PC-9 (cell line): ENCODE results near the gene OTUD7B. TPM values are rescaled to one million over a fixed set of nuclear protein-coding genes. Genes with fewer than 3 reads are reported as not detected.

ENCODE experiments used
- BruUV-seq: library from RNA; stranded (reverse); fragments of 400-500 nt; replicated peaks from 2 replicates; lab custom pipeline; 2021; lab: Mats Ljungman, UMichigan
- CTCF ChIA-PET: fragments of 300-600 bp; sonication (Branson Sonifier 250); formaldehyde crosslinking; loops from one replicate; lab custom pipeline; 2022; ENCODE audit warnings: antibody characterized with exemption; lab: Charles Lee
- POLR2A ChIA-PET: fragments of 300-600 bp; sonication (Branson Sonifier 250); formaldehyde crosslinking; loops from one replicate; lab custom pipeline; 2022; ENCODE audit warnings: antibody characterized with exemption; ENCODE audit not compliant: unreplicated experiment; lab: Charles Lee
- DNase-seq, 2 experiments: peaks; one replicate each; pipeline versions ENCODE4 v3.0.0 to v3.0.0-alpha.2; 2015 to 2022; ENCODE audit warnings: mixed read lengths in 1 of 2
- H2AFZ ChIP-seq: fragments of 200-600 bp; sonication (generic); 2 replicates; pipeline ENCODE4 v1.8.1; 2017; ENCODE audit warnings: antibody characterized with exemption
- H3F3A ChIP-seq: fragments of 200-600 bp; sonication (generic); 2 replicates; pipeline ENCODE4 v1.8.1; 2017; ENCODE audit warnings: antibody characterized with exemption, mild to moderate bottlenecking, low read depth; ENCODE audit not compliant: insufficient read depth
- H3K27ac ChIP-seq: fragments of 200-600 bp; sonication (generic); 2 replicates; pipeline ENCODE4 v1.6.1; 2016; ENCODE audit warnings: mixed run types
- H3K27me3 ChIP-seq: fragments of 200-600 bp; sonication (generic); 2 replicates; pipeline ENCODE4 v1.6.1; 2016; ENCODE audit warnings: low read depth, mixed run types; ENCODE audit not compliant: insufficient read depth
- H3K36me3 ChIP-seq: fragments of 200-600 bp; sonication (generic); 2 replicates; pipeline ENCODE4 v1.6.1; 2016; ENCODE audit warnings: low read depth, mixed run types
- H3K4me1 ChIP-seq: fragments of 200-600 bp; sonication (generic); replicated peaks from 2 replicates; pipeline ENCODE4 v1.6.1; 2016; ENCODE audit warnings: mixed run types; ENCODE audit not compliant: insufficient read depth
- H3K4me2 ChIP-seq: fragments of 200-600 bp; sonication (generic); 2 replicates; pipeline ENCODE4 v1.6.1; 2017; ENCODE audit warnings: mixed run types
- H3K4me3 ChIP-seq: fragments of 200-600 bp; sonication (generic); 2 replicates; pipeline ENCODE4 v1.6.1; 2016; ENCODE audit warnings: mixed run types
- H3K79me2 ChIP-seq: fragments of 200-600 bp; sonication (generic); 2 replicates; pipeline ENCODE4 v1.6.1; 2017; ENCODE audit warnings: low read depth, mixed run types
- H3K9me2 ChIP-seq: fragments of 200-600 bp; sonication (generic); 2 replicates; pipeline ENCODE4 v1.8.1; 2017; ENCODE audit warnings: mild to moderate bottlenecking; ENCODE audit not compliant: insufficient read depth
- H3K9me3 ChIP-seq: fragments of 200-600 bp; sonication (generic); 2 replicates; pipeline ENCODE4 v1.8.1; 2016; ENCODE audit warnings: low read depth; ENCODE audit not compliant: insufficient read depth
- H4K20me1 ChIP-seq: fragments of 200-600 bp; sonication (generic); 2 replicates; pipeline ENCODE4 v1.8.1; 2017; ENCODE audit not compliant: insufficient read depth
- CTCF ChIP-seq: fragments of 200-600 bp; sonication (generic); conservative IDR thresholded peaks from 2 replicates; pipeline ENCODE4 v1.6.1; 2017; ENCODE audit warnings: mixed run types, antibody characterized with exemption, mild to moderate bottlenecking, moderate library complexity
- EZH2 ChIP-seq: fragments of 200-600 bp; sonication (generic); IDR thresholded peaks from 2 replicates; pipeline ENCODE4 v1.8.0; 2017; ENCODE audit warnings: antibody characterized with exemption, low read depth
- intact Hi-C: fragments of 100-400 bp; cut with micrococcal nuclease; formaldehyde crosslinking; loops from one replicate; pipeline ENCODE4 v1.10.0; 2022; ENCODE audit not compliant: unreplicated experiment
- total RNA-seq: library from RNA; stranded (reverse); gene quantifications from 2 replicates; pipeline ENCODE4 v1.2.3, GENCODE V29; 2021

The OTUD7B gene
- total RNA-seq, 1 experiment from 2014 or later, result 30.2 TPM

GRCh38 chr1:149931212-149931790 lies 79.2 kb downstream of the OTUD7B start:
- no peak for DNase-seq
- no peak overlapping the region for H2AFZ ChIP-seq

GRCh38 chr1:149929856-149930255 lies 80.7 kb downstream of the OTUD7B start:
- H3K4me1 ChIP-seq, result peaks cover 29% of the 10 kb centered on the region
- H3K4me2 ChIP-seq, result no peak overlapping the region
- H3K4me3 ChIP-seq, result no peak overlapping the region
- TF ChIP-seq EZH2, result no peak
- no peak for TF ChIP-seq CTCF
- intact Hi-C loops, result no loop called here
- no peaks in the 10 kb centered on the region for H3K27me3 ChIP-seq
- H4K20me1 ChIP-seq, result peaks cover 7% of the 10 kb centered on the region
- DNase-seq, result no peak
- no peaks in the 10 kb centered on the region for H3K9me2 ChIP-seq
- H3K27ac ChIP-seq, result no peak overlapping the region
- no peaks in the 10 kb centered on the region for H3K9me3 ChIP-seq
- peaks cover 4% of the 10 kb centered on the region; the same call in 1 of the 2 replicates for H3F3A ChIP-seq
- no peak overlapping the region for H2AFZ ChIP-seq
- no TSS peak for BruUV-seq
- H3K79me2 ChIP-seq, result peaks cover 27% of the 10 kb centered on the region
- H3K36me3 ChIP-seq, result peaks cover 24% of the 10 kb centered on the region
- POLR2A ChIA-PET, result no interaction called here
- CTCF ChIA-PET, result no interaction called here

More at GRCh38 chr1:149931212-149931790, 79.2 kb downstream of the OTUD7B start:
- Histone ChIP-seq H3K79me2 (peaks cover 12% of the 10 kb centered on the region), H3K9me2 (no peaks in the 10 kb centered on the region), H3K4me1 (peaks cover 29% of the 10 kb centered on the region), H3K4me3 (no peak overlapping the region), H3K4me2 (peak overlapping the region; percentile 10; the same call in 1 of the 2 replicates), H4K20me1 (peaks cover under 1% of the 10 kb centered on the region; the same call in 1 of the 2 replicates), H3K36me3 (peaks cover 11% of the 10 kb centered on the region), H3F3A (peaks cover 4% of the 10 kb centered on the region; the same call in 1 of the 2 replicates), H3K27me3 (no peaks in the 10 kb centered on the region), H3K27ac (peak overlapping the region; percentile 42; the same call in 1 of the 2 replicates), H3K9me3 (no peaks in the 10 kb centered on the region)
- ChIA-PET CTCF (no interaction called here), POLR2A (no interaction called here)
- intact Hi-C loops, result no loop called here
- no TSS peak for BruUV-seq
- TF ChIP-seq CTCF (no peak), EZH2 (no peak)

DNA sequence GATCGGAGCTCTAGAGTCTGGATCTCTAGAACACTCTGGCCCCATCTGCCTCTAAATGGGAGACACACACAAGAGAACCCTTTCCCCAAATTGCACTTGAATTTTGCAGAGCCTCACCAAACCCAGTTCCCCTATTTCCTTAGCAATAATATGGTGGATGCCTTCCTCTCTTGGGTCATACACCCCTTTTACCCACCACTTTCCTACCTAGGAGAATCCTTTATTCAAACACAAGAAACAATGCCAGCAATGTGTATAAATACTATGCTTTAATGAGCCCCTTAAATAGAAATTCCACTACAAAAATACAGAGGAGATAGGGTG lies 82.2 kb downstream of the OTUD7B start:
- Histone ChIP-seq H3K27me3 (no peaks in the 10 kb centered on the region), H2AFZ (peak overlapping the region; percentile 78; the same call in 1 of the 2 replicates), H3K4me3 (peak overlapping the region; percentile 69), H3K9me3 (no peaks in the 10 kb centered on the region), H3F3A (peaks cover 17% of the 10 kb centered on the region), H3K4me1 (peaks cover 29% of the 10 kb centered on the region), H3K79me2 (peaks cover 32% of the 10 kb centered on the region), H3K27ac (peak overlapping the region; percentile 85), H3K4me2 (peak overlapping the region; percentile 88), H3K36me3 (peaks cover 36% of the 10 kb centered on the region), H4K20me1 (peaks cover 7% of the 10 kb centered on the region), H3K9me2 (no peaks in the 10 kb centered on the region)
- BruUV-seq, result no TSS peak
- CTCF ChIA-PET, result no interaction called here
- intact Hi-C loops, result no loop called here
- TF ChIP-seq EZH2 (no peak), CTCF (no peak)
- POLR2A ChIA-PET, result interaction anchor here (0.6 to 1.0 kb wide), 2 partner anchors 41 to 207 kb away, joined by 9 to 10 read pairs; a partner anchor contains a TSS
- no peak for DNase-seq
